ENCODE data around the gene MAP2K5.
A peak's percentile ranks its signal among the peaks of the same experiment; 100 is the strongest.

Gene MAP2K5

DNA sequence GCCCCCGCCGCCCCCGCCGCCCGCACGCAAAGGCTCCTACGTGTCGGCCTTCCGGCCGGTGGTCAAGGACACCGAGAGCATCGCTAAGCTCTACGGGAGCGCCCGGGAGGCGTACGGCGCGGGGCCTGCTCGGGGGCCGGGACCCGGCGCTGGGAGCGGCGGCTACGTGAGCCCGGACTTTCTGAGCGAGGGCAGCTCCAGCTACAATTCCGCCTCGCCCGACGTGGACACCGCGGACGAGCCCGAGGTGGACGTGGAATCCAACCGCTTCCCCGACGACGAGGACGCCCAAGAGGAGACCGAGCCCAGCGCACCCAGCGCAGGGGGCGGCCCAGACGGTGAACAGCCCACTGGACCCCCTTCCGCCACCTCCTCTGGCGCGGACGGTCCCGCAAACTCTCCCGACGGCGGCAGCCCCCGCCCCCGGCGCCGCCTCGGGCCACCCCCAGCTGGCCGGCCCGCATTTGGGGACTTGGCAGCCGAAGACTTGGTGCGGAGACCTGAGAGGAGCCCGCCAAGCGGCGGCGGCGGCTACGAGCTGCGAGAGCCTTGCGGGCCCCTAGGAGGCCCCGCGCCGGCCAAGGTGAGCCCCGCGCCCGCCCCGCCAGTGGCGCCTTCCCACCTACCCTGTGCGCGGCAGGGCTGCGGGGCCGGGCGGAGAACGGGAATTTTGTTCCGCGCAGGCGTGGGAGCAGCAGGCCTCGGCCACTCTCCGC lies 285.2 kb downstream of the MAP2K5 start:
- FAIRE-seq = no peak

DNA sequence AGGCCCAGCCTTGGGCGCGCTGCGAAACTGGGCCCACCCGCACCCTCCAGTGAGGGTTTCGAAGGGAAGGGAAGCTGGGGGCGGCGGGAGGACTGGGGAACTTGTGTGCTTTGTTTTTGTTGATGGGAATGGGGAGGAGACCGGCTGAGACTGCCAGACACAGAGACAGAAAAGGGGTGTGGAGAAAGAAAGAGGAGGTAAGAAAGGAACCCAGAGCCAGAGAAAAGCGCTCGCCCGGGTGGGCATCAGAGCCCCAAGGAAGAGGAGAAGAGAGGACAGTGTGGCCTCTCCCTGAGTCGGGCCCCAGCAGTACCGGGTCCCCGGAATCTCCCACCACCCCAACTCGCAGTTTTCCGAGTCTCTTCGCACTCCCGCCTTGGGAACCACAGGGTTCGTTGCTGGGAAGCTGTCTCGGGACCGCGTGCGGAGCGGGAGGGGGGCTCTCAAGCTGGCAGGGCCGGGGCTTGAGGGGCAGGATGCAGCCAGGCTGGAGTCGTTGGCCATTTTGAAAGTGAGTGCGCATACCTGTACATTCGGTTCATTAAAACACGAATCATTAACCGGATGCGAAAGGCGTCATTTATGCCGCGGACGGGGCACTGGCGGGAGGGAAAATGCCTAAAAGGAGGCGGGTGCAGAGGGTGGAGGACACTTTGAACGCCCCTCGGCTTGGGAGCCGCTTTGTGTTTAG lies 285.9 kb downstream of the MAP2K5 start:
- DNase-seq (ENCODE audit: extremely low spot score, insufficient read length, low read depth) (no peak), FAIRE-seq (no peak)

More for the DNA sequence above, 285.2 kb downstream of the MAP2K5 start:
- DNase-seq (ENCODE audit: extremely low spot score, insufficient read length, low read depth) = no peak

DNA sequence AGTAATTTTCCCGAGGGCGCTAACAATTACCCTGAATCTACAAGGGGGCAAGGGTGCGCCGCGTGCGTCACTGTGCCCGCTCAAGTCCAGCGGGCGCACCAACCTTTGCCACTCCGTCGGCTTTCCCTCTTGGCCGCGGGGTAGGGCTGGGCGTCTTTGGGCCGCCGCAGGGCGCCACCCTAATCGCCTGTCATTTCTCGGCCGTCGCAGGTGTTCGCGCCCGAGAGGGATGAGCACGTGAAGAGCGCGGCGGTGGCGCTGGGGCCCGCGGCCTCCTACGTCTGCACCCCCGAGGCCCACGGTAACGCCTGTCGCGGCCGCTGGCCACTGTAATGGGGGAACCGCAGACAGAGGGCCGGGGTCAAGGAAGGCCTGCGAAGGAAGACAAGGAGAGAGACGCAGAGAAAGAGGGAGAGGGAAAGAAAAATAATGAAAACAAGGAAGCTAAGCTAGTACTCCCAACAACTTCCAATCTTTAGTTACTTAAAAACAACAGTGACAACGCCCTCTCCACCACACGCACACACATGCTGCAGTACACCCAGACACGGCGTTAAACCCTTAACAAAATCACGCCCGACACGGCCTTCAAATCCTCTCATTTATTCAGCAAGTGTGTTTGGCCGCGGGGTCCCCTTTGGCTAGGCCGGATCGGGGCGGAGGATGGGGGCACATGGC lies 286.6 kb downstream of the MAP2K5 start:
- FAIRE-seq = no peak
- no peak for DNase-seq (ENCODE audit: extremely low spot score, insufficient read length, low read depth)

DNA sequence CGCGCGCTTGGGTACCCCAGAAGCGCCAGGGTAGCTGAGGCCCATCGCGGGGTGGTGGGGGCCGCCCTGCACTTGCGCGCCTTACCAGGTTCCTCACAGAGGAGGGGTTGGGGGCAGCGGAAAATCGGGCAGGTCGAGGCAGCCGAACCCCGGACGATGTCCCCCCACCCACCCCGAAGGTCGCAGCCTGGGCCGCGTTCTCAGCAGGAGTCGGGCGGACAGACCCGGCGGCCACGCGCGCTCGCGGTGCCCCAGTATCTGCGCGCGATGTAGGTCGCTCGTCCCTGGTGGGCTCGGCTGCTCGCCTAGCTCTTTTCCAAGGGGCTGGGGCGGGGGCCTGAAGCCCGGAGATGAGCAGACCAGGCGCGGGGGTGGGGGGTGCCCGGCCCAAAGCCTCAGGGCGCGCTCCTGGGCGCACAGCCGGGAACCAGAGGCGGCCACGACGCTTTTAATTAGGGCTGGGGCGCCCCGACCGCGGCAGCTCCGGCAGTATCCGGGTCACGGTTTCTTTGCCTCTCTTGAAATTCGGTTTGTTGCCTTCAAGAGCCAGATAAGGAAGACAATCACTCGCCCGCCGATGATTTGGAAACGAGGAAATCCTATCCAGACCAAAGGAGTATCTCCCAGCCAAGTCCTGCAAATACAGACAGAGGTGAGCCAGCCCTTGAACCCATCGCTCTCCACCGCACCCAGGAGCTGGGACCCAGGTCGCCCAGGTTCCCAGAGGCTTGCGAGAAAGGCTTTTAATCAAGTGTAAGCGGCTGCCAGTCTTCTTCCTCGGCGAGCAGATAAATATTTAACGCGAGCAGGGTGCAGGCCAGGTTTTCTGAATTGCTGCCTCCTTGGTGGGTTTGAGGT lies 287.4 kb downstream of the MAP2K5 start:
- FAIRE-seq = no peak

DNA sequence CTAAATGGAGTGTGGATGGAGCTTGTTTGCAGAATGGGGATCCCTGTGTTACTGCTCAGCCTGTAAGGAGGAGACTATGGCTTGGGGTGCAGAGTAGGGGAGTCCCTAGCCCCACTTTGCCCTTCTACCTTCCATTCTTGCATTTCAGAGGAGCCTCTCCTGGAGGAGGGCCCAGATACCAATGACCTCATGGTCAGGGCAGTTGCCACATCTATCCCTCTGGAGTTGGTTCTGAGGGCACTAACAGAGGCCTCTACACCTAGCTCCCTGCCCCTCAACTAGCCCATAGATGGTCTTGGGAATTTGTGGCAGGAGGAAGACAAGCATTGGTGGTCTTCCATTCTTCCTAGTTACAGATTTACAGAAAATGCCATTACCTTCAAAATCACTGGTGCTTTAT lies 288.9 kb downstream of the MAP2K5 start:
- FAIRE-seq = no peak
- no peak for DNase-seq (ENCODE audit: extremely low spot score, insufficient read length, low read depth)

More for the DNA sequence above, 287.4 kb downstream of the MAP2K5 start:
- no peak for DNase-seq (ENCODE audit: extremely low spot score, insufficient read length, low read depth)

DNA sequence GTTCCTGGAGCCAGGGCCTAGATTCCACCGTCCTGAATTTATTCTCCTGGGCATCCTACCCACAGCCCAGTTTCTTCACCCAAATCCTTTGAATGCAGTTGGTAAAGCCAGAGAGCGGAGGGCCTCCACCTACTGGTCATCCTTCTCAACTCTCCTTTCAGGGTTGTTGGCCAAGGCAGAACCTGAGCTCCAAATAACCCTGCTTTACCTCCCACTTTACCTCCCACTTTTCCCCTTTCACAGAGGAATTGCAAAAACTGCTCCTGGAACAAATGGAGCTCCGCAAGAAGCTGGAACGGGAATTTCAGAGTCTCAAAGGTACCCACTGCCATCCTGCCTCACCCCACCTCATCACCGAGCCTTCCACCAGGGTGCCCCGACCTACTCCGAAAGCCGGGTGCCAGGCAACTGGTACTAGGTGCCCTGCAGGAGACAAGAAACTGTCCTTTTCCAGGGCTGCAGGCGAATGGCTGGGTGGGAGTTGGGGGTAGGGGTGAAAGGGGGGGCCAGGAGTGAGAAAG lies 289.6 kb downstream of the MAP2K5 start:
- DNase-seq (ENCODE audit: extremely low spot score, insufficient read length, low read depth) (no peak), FAIRE-seq (no peak)

DNA sequence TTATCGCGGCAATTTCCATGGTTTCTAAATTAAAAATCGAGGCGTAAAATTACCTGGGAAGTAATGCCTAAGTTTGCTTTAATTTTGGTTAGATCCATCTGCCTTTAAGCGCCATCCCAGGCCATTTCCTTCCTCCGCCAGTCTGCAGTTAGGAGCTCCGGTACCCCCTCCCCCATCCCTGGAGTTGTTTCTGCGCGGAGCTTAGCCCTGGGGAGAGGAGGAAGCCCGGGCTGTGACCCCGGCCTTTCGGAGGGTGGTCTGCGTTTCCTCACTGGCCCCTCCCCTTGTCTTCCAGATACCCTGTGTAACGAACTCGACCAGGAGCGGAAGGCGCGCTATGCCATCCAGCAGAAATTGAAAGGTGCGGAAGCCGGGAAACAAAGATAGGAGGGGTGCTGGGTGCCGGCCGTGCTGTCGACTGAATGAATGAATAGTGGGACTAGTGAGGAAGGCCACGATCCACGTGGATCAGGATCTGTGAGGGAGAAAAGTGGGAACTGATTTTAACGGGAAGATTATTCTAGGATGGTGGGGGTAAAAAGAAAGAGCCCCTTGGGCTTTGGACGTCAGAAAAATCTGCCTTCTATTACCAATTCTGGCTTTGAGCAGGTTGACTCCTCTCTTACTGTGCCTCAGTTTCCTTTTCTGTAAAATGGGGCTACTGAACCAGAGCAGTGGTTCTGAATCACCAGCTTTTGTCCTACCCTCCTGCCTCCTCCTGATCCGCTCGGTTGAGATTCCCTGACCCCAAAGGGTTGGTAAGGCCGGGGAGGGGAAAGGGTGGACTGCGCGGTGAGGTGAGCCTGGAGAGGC lies 290.6 kb downstream of the MAP2K5 start:
- no peak for FAIRE-seq
- DNase-seq (ENCODE audit: extremely low spot score, insufficient read length, low read depth) = no peak

DNA sequence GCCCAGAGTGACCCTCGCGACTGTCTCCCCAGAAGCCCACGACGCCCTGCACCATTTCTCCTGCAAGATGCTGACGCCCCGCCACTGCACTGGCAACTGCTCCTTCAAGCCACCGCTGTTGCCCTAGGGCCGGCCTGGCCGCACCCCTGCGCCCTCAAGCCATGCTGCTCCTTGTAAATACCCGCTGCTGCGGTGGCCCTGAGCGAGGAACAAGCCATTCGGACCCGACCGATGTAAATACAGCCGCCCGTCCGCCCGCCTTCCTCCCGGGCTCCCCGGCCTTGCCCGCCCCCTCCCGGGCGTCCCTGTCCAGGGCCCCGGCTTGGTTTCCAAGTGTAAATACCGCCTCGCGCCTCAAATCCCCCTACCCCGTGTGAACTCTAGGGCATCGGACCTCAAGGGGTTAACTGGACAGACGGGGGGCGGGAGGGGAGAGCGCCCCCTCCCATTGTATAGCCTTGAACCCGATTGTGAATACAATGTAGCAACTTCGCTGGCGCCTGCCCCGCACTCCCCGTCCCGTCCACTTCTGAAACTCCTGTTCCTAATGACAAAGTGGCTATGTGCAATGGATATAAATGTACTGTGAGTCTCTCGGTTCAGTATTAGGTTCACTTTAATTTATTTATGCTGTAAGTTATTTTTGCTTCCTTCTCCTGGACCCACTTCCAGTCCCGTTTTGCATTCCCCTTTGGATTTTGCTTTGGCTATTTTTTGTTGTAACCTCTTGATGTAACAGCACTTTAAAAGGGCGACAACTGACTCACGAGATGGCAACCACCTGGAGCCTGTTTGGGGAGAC lies 291.4 kb downstream of the MAP2K5 start:
- FAIRE-seq (no peak), DNase-seq (ENCODE audit: extremely low spot score, insufficient read length, low read depth) (no peak)

DNA sequence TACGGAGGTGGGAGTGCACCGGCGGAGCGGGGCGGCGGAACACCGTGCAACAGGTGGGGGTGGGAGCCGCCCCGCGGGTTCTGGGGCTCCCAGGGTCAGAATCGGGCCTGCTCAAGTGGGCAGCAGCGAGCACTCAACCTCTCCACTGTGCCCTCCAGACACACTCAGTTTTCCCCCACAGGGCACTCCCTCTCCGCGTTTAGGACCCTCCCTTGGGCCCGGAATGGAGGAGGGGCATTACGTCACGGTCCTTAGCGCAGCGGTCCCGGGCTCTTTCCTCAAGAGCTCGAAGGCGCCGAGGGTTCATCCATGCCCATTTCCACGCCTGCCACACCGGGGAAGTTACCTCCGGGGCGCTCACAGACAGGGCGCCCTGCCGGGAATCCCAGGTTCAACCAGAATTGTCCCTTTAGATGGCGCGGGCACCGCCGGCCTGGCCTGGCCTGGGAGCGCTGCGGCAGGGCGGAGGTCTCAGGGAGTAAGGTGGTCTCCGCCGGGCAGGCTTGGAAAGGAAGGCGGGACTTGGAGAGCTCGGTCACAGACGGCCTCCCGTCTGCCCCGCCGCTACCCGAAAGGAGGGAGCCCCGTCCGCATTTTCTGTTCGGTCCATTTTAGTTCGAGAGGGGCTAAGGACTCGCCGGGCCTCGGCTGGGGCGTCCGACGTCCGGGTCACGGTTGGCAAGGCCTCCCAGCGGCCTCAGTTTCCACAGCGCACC lies 292.2 kb downstream of the MAP2K5 start:
- DNase-seq (ENCODE audit: extremely low spot score, insufficient read length, low read depth) (no peak), FAIRE-seq (no peak)

DNA sequence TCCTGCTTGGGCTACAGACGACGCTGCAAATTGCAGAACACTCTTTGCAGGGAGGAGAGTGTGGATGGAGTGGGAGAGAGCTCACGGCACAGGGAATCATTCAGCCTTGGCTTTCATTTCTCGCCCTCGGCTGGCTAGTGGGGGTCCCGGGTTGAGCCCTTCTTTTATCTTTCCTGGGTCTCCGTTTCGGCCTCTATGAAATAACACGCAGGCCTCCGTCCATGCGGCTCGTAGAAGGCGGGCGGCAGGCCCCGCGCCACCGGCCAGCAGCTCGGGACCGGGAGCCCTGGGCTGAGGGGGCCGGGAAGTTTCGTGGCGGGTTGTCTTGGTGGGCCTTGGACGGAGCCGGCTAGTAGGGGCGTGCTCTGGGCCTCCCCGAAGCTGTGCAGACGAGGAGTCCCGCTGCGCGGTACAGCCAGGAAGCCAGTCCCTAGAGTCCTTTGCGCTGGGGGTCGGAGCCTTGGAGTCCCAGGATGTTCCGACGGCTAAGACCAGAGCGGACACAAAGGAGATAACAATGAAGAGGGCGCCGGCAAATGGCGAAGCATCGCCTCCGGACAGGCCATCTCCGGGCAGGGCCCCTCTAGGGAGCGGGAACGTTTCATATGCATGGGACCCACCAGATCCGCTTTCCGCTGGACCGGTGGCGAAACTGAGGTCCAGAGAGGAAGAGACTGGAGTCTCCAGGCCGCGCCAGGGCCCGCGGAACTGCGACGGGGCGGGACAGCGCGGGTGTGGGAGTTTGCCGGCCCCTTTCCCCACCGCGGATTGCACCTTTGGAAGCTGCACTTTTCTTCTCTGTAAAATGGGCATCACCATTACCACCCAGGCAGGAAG lies 293.0 kb downstream of the MAP2K5 start:
- FAIRE-seq (no peak), DNase-seq (ENCODE audit: extremely low spot score, insufficient read length, low read depth) (no peak)

DNA sequence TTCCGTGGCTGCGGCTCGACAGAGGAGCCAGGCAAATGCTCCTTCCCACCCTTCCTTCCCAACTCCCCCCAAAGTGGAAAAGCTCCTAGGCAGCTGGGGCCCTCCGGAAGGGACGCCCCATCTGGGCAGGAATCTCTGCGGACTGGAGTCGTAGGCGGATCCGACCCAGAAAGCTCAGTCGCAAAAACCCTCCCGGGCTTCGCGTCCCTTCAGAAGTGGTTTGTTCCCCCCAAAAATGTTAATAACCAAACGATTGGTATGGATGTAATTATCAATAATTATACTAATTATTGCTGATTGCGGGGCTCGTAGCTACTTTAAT lies 293.6 kb downstream of the MAP2K5 start:
- FAIRE-seq = no peak

DNA sequence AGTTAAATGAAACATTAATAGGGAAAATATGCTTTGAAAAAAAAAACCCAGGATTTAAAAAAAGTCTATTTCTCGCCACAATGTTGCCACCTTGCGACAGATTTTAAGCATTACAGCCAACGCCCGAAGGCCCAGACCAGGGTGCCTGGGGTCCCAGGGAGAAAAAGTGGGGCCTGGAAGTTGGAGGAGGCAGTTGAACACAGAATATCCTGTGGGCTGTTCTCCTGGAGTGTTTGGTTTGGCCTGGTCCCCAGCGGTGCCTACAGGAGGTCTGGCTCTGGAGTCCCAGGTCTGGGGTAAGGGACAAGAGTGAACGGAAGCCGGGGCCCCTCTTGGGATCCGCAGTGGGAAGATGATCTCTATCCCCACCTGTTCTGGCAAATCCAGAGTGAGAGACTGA lies 294.0 kb downstream of the MAP2K5 start:
- peak; percentile 31 for FAIRE-seq
- no peak for DNase-seq (ENCODE audit: extremely low spot score, insufficient read length, low read depth)

More for the DNA sequence above, 293.6 kb downstream of the MAP2K5 start:
- no peak for DNase-seq (ENCODE audit: extremely low spot score, insufficient read length, low read depth)

DNA sequence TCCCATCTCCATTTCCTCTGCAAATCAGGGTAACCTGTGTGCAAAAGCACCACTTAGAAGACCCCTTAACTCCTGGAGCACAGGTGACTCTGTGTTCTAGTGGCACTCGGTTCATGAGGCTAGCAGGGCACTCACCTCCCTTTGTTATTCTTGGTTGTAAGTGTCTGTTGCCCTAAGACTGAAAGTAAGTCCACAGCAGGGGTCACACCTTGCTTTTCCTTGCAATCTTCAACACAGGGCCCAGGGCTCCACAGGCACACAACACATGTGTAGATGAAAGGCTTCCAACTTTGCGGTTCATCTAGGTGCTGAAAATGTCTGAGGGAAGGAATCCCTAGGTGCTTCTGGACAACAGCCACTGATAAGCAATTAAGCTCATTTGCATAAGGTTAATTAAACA lies 294.5 kb downstream of the MAP2K5 start:
- no peak for FAIRE-seq
- no peak for DNase-seq (ENCODE audit: extremely low spot score, insufficient read length, low read depth)

DNA sequence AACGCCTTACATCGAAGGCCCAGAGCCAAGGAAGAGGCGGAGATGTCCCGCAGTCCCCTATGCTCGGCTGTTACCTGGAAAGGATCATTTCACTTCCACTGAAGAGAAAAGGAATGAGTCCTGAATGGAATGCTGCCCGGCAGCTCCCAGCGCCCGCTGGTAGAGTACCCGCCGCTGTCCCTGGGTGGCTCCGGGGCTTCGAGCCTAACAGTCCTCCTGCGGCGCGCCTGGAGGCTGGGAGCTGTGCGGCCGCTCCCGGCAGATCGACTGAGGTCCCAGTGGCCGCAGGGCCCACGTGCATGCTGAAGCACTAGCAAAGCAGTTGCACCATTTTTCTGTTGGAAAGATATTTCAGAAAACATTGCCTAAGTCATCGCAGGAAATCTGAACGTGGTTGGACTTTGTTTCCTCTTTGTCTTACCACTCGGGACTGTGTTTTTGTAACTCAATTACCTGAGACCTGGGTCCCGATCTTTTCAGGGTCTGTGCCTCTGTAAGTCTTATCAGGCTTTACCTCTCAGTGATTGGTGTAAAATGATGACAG lies 296.4 kb downstream of the MAP2K5 start:
- no peak for DNase-seq (ENCODE audit: extremely low spot score, insufficient read length, low read depth)
- FAIRE-seq = no peak

DNA sequence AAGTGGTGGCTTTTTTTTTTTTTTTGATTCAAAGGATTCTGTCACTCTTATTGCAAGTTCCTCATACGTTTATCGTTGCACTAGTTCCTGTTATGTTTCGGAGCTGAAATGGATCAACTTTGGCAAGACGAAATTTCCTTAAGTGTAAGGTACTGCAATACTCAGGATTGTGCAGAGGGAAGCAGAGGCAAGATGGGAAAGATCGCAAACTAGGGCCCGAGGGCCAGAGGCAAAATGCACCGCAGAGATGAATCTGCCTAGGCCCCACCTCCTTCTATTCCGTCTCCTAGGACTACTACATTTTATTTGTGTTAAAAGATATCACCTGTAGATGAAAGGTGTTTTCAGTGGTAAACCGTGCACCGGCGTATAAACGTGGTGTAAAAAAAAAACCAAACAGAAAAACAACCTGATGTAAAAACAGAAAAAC lies 297.0 kb downstream of the MAP2K5 start:
- FAIRE-seq (no peak), DNase-seq (ENCODE audit: extremely low spot score, insufficient read length, low read depth) (no peak)

DNA sequence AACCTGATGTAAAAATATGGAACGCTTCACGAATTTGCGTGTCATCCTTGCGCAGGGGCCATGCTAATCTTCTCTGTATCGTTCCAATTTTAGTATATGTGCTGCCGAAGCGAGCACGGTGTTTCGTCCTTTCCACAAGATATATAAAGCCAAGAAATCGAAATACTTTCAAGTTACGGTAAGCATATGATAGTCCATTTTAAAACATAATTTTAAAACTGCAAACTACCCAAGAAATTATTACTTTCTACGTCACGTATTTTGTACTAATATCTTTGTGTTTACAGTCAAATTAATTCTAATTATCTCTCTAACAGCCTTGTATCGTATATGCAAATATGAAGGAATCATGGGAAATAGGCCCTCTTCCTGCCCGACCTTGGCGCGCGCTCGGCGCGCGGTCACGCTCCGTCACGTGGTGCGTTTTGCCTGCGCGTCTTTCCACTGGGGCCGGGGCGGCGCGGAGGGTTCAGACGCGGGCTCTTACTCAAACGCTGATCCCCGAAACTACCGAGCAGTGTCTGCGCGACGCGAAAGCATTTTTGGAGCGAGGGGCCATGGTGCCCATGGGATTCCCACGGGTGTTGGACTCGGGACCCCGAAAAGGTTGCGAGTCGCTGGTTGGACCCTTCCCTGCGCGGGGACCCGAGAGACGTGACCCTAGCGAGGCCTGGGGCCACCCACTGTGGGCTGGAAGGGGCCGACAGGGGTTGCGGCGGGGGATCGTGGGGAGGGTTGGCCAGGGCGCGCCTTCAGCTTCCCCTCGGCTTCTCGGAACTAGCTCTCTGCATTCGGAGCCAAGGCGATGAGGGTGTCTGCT lies 297.6 kb downstream of the MAP2K5 start, which contains the start of gene RNU6-1:
TSS of gene RNU6-1 (minus strand) at position 117 of the 820 bp plus-strand sequence.
- DNase-seq (ENCODE audit: extremely low spot score, insufficient read length, low read depth) (peak; percentile 80), FAIRE-seq (peak; percentile 95)
